SK-N-SH (cell line): ENCODE data around the gene MARK3. TPM values are rescaled to one million over a fixed set of nuclear protein-coding genes. Genes with fewer than 3 reads are reported as not detected.

Experiments used
- CTCF ChIA-PET: fragments of 300-600, 350-600 bp; formaldehyde crosslinking; extraction: SDS; loops from one replicate; lab custom pipeline; 2021; lab: Yijun Ruan, JAX
- POLR2A ChIA-PET: fragments of 350-600 bp; sonication (Branson Sonifier 250); formaldehyde crosslinking; extraction: SDS; loops from one replicate; lab custom pipeline; 2020; ENCODE audit warnings: antibody characterized with exemption, inconsistent platforms; lab: Yijun Ruan, JAX
- DNase-seq: peaks from one replicate; pipeline ENCODE4 v3.0.0; 2012
- H2AFZ ChIP-seq: fragments of 200-600 bp; sonication (generic); 2 replicates; pipeline ENCODE4 v1.8.1; 2016; ENCODE audit warnings: antibody characterized with exemption, mild to moderate bottlenecking, low read depth
- H3F3A ChIP-seq: fragments of 200-600 bp; sonication (generic); replicated peaks from 2 replicates; pipeline ENCODE3; 2016; ENCODE audit warnings: antibody characterized with exemption, mild to moderate bottlenecking; ENCODE audit not compliant: insufficient read depth
- H3K27ac ChIP-seq, 2 experiments: fragments of 200-500 bp in 1 of 2; fragments of 200-600 bp in 1 of 2; sonication (Bioruptor generic) in 1 of 2; sonication (generic), shearing (Covaris generic) in 1 of 2; 2 replicates each; pipeline versions ENCODE4 v1.5.1 to v1.6.1; 2014 to 2016; ENCODE audit warnings: low read depth in 2 of 2, inconsistent platforms in 1 of 2, low read length in 1 of 2, mild to moderate bottlenecking in 1 of 2, mixed read lengths in 1 of 2
- H3K27me3 ChIP-seq: fragments of 200-600 bp; sonication (generic), shearing (Covaris generic); 2 replicates; pipeline ENCODE4 v1.6.1; 2016; ENCODE audit warnings: mixed run types; ENCODE audit not compliant: insufficient read depth
- H3K36me3 ChIP-seq, 2 experiments: fragments of 200-500 bp in 1 of 2; fragments of 200-600 bp in 1 of 2; sonication (Bioruptor generic) in 1 of 2; sonication (generic) in 1 of 2; replicated peaks in 1 of 2; 2 replicates each; pipeline versions ENCODE3 to v1.5.1; 2014 to 2016; ENCODE audit warnings: low read length in 1 of 2, mild to moderate bottlenecking in 1 of 2; ENCODE audit not compliant: insufficient read depth in 2 of 2, control insufficient read depth in 1 of 2
- H3K4me1 ChIP-seq, 2 experiments: fragments of 200-500 bp in 1 of 2; fragments of 200-600 bp in 1 of 2; sonication (Bioruptor generic) in 1 of 2; sonication (generic), shearing (Covaris generic) in 1 of 2; 2 replicates each; pipeline versions ENCODE4 v1.5.1 to v1.6.1; 2014 to 2016; ENCODE audit warnings: low read depth in 1 of 2, low read length in 1 of 2, mixed run types in 1 of 2; ENCODE audit not compliant: insufficient read depth in 2 of 2, control insufficient read depth in 1 of 2
- H3K4me2 ChIP-seq: fragments of 200-600 bp; sonication (generic), shearing (Covaris generic); 2 replicates; pipeline ENCODE4 v1.6.1; 2017; ENCODE audit warnings: mixed run types
- H3K4me3 ChIP-seq, 2 experiments: fragments of 200-500 bp in 1 of 2; fragments of 200-600 bp in 1 of 2; sonication (Bioruptor generic) in 1 of 2; sonication (generic), shearing (Covaris generic) in 1 of 2; 2 replicates each; pipeline versions ENCODE4 v1.5.1 to v1.8.1; 2014 to 2016; ENCODE audit warnings: low read depth in 2 of 2, inconsistent platforms in 1 of 2, low read length in 1 of 2, mild to moderate bottlenecking in 1 of 2, mixed read lengths in 1 of 2, moderate library complexity in 1 of 2
- H3K79me2 ChIP-seq: fragments of 200-600 bp; sonication (generic); 2 replicates; pipeline ENCODE4 v1.8.1; 2017; ENCODE audit warnings: mild to moderate bottlenecking; ENCODE audit not compliant: insufficient read depth
- H3K9ac ChIP-seq: fragments of 200-600 bp; sonication (generic); 2 replicates; pipeline ENCODE4 v1.6.1; 2017; ENCODE audit warnings: mixed run types
- H3K9me2 ChIP-seq: fragments of 200-600 bp; sonication (generic); 2 replicates; pipeline ENCODE4 v1.6.1; 2017; ENCODE audit warnings: mixed run types
- H3K9me3 ChIP-seq: fragments of 200-600 bp; sonication (generic); 2 replicates; pipeline ENCODE4 v1.6.1; 2017; ENCODE audit warnings: mixed run types, mild to moderate bottlenecking, moderate library complexity
- H4K20me1 ChIP-seq: fragments of 200-600 bp; sonication (generic); 2 replicates; pipeline ENCODE4 v1.6.1; 2017; ENCODE audit warnings: mild to moderate bottlenecking, mixed run types; ENCODE audit not compliant: insufficient read depth
- CHD2 ChIP-seq: fragments of 150-350 bp; IDR thresholded peaks from 2 replicates; pipeline ENCODE4 v1.6.1; 2018; ENCODE audit warnings: low read length; ENCODE audit not compliant: partially characterized antibody
- CTCF ChIP-seq: fragments of 200-600 bp; sonication (generic); IDR thresholded peaks from 2 replicates; pipeline ENCODE4 v1.6.1; 2017; ENCODE audit warnings: antibody characterized with exemption, mild to moderate bottlenecking, moderate library complexity
- ELF1 ChIP-seq: IDR thresholded peaks from 2 replicates; pipeline ENCODE4 v1.4.0; 2012
- EP300 ChIP-seq, 2 experiments: IDR thresholded peaks; 2 replicates each; pipeline versions ENCODE4 v1.4.0 to v1.6.1; 2012; ENCODE audit warnings: borderline replicate concordance in 1 of 2, low read depth in 1 of 2, low read length in 1 of 2
- EZH2phosphoT487 ChIP-seq: fragments of 200-600 bp; sonication (generic); IDR thresholded peaks from 2 replicates; pipeline ENCODE4 v1.6.1; 2017; ENCODE audit warnings: low read depth, mixed run types, mild to moderate bottlenecking, antibody characterized with exemption, moderate library complexity, borderline replicate concordance
- FOXJ3 ChIP-seq: sonication (generic); formaldehyde crosslinking; IDR thresholded peaks from 2 replicates; pipeline ENCODE4 v1.5.1; 2020; ENCODE audit warnings: mild to moderate bottlenecking, missing genetic modification reagents
- FOXM1 ChIP-seq: IDR thresholded peaks from 2 replicates; pipeline ENCODE4 v1.4.0; 2012; ENCODE audit warnings: low read depth, mild to moderate bottlenecking
- GABPA ChIP-seq: IDR thresholded peaks from 2 replicates; pipeline ENCODE4 v1.4.0; 2012; ENCODE audit warnings: low read depth, mild to moderate bottlenecking
- GATA2 ChIP-seq: sonication (generic); formaldehyde crosslinking; IDR thresholded peaks from 2 replicates; pipeline ENCODE4 v1.5.0; 2020; ENCODE audit warnings: mild to moderate bottlenecking, missing genetic modification reagents
- MEF2A ChIP-seq: IDR thresholded peaks from 2 replicates; pipeline ENCODE4 v1.4.0; 2012; ENCODE audit warnings: low read depth, borderline replicate concordance
- NFIC ChIP-seq: IDR thresholded peaks from 2 replicates; pipeline ENCODE4 v1.4.0; 2012; ENCODE audit warnings: borderline replicate concordance
- POLR2AphosphoS5 ChIP-seq: IDR thresholded peaks from 2 replicates; pipeline ENCODE4 v1.6.1; 2012; ENCODE audit warnings: low read depth, low read length
- RAD21 ChIP-seq: IDR thresholded peaks from 2 replicates; pipeline ENCODE4 v1.6.1; 2012; ENCODE audit warnings: mild to moderate bottlenecking, low read length
- RCOR1 ChIP-seq: fragments of 150-350 bp; IDR thresholded peaks from 2 replicates; pipeline ENCODE4 v1.6.1; 2017; ENCODE audit warnings: antibody characterized with exemption, low read length
- RFX5 ChIP-seq: IDR thresholded peaks from 2 replicates; pipeline ENCODE4 v1.6.1; 2012; ENCODE audit warnings: mild to moderate bottlenecking, improper control_type of control experiment, low read length
- SIN3A ChIP-seq: IDR thresholded peaks from 2 replicates; pipeline ENCODE4 v1.6.1; 2012; ENCODE audit warnings: low read depth, mild to moderate bottlenecking, low read length, moderate library complexity, borderline replicate concordance
- TAF1 ChIP-seq: IDR thresholded peaks from 2 replicates; pipeline ENCODE4 v1.6.1; 2012; ENCODE audit warnings: low read depth, mild to moderate bottlenecking, low read length, moderate library complexity, borderline replicate concordance
- TCF12 ChIP-seq: IDR thresholded peaks from 2 replicates; pipeline ENCODE4 v1.4.0; 2012
- TEAD4 ChIP-seq: IDR thresholded peaks from 2 replicates; pipeline ENCODE4 v1.4.0; 2012; ENCODE audit warnings: mild to moderate bottlenecking, borderline replicate concordance; ENCODE audit not compliant: insufficient read depth
- USF1 ChIP-seq: IDR thresholded peaks from 2 replicates; pipeline ENCODE4 v1.4.0; 2012; ENCODE audit warnings: low read depth, borderline replicate concordance
- YY1 ChIP-seq: IDR thresholded peaks from 2 replicates; pipeline ENCODE4 v1.4.0; 2012; ENCODE audit warnings: low read depth, mild to moderate bottlenecking
- ZBTB33 ChIP-seq: IDR thresholded peaks from 2 replicates; pipeline ENCODE4 v1.4.0; 2012; ENCODE audit warnings: low read depth, borderline replicate concordance
- WGBS: methylation state at CpG from one replicate; pipeline ENCODE4 v1.1.6; 2017; ENCODE audit warnings: low lambda C conversion rate; 5-methylcytosine and 5-hydroxymethylcytosine counted together
- polyA plus RNA-seq, 3 experiments: library from polyadenylated mRNA; depleted of rRNA; stranded (reverse); fragments of >200 nt; gene quantifications; 2 replicates each; pipeline ENCODE4 v1.2.3, GENCODE V29; 2012

The MARK3 gene
- polyA plus RNA-seq, 1 of the 3 experiments (the other 2 are of a cell fraction): 73.4 TPM

- H3K27me3 ChIP-seq: no peaks in the 10 kb centered on the region
- no peaks in the 10 kb centered on the region for H3F3A ChIP-seq
- H3K9me3 ChIP-seq: no peaks in the 10 kb centered on the region
- no peak for DNase-seq
- H3K4me2 ChIP-seq: no peak overlapping the region
- H3K9me2 ChIP-seq: no peaks in the 10 kb centered on the region
- no peaks in the 10 kb centered on the region for H3K36me3 ChIP-seq
- POLR2A ChIA-PET: no interaction called here
- H3K4me1 ChIP-seq: peaks cover 3 to 4% of the 10 kb centered on the region in 2 experiments; a peak in 2 of 4 replicates
- H3K9ac ChIP-seq: no peak overlapping the region
- WGBS: 69% methylated on average over 7 of the region's 7 CpGs
- H4K20me1 ChIP-seq: no peaks in the 10 kb centered on the region
- no peak overlapping the region for H3K27ac ChIP-seq
- no peak overlapping the region for H3K4me3 ChIP-seq
- H3K79me2 ChIP-seq: no peaks in the 10 kb centered on the region
- CTCF ChIA-PET: interaction anchor here (0.6 to 2.1 kb wide), 5 partner anchors 9 to 37 kb away, joined by 3 to 12 read pairs (median 8); no protein-coding TSS in a partner anchor
- TF ChIP-seq RAD21 (no peak), SIN3A (no peak), TEAD4 (no peak), USF1 (no peak), POLR2AphosphoS5 (no peak), TCF12 (no peak), FOXJ3 (CRISPR knock-in tag) (no peak), YY1 (no peak), RFX5 (no peak), ZBTB33 (no peak), GABPA (no peak), MEF2A (no peak), CHD2 (no peak)
- H2AFZ ChIP-seq: no peak overlapping the region
Observed at GRCh38 chr14:103354141-103354540, 31.1 kb upstream of the MARK3 start.

GRCh38 chr14:103356024-103356682, 29.1 kb upstream of the MARK3 start:
- ChIA-PET POLR2A (no interaction called here), CTCF (interaction anchor here (0.8 to 2.1 kb wide), 3 partner anchors 9 to 35 kb away, joined by 3 to 12 read pairs (median 8); no protein-coding TSS in a partner anchor)
- H3K27me3 ChIP-seq: no peaks in the 10 kb centered on the region
- H3K9me3 ChIP-seq: no peaks in the 10 kb centered on the region
- no peak overlapping the region for H3K4me3 ChIP-seq
- no peak overlapping the region for H3K9ac ChIP-seq
- no peak overlapping the region for H2AFZ ChIP-seq
- no peak for DNase-seq
- no peaks in the 10 kb centered on the region for H3K79me2 ChIP-seq
- 77% methylated on average over 9 of the region's 9 CpGs for WGBS
- H3K4me1 ChIP-seq: peaks cover 3 to 4% of the 10 kb centered on the region in 2 experiments; a peak in 2 of 4 replicates
- H3K27ac ChIP-seq: no peak overlapping the region
- H3F3A ChIP-seq: peaks cover under 1% of the 10 kb centered on the region
- no peak overlapping the region for H3K4me2 ChIP-seq
- H3K9me2 ChIP-seq: no peaks in the 10 kb centered on the region
- no peaks in the 10 kb centered on the region for H3K36me3 ChIP-seq
- H4K20me1 ChIP-seq: no peaks in the 10 kb centered on the region
- TF ChIP-seq TAF1 (no peak), RAD21 (no peak), RCOR1 (no peak), FOXJ3 (CRISPR knock-in tag) (no peak), ELF1 (no peak), NFIC (no peak), YY1 (no peak), CTCF (no peak), CHD2 (no peak), EZH2phosphoT487 (no peak), POLR2AphosphoS5 (no peak), FOXM1 (no peak), EP300 (IDR thresholded peaks at IDR 0.05; ENCODE audit: borderline replicate concordance in 1 of 2, low read depth in 1 of 2, low read length in 1 of 2) (no peak), GATA2 (CRISPR knock-in tag) (no peak)
